Measurements from ENCODE around the gene EGLN3. TPM values are rescaled to one million over a fixed set of nuclear protein-coding genes. Genes with fewer than 3 reads are reported as not detected.

EGLN3 gene
- total RNA-seq, 1 donor from 2014 or later: 153 TPM

DNA sequence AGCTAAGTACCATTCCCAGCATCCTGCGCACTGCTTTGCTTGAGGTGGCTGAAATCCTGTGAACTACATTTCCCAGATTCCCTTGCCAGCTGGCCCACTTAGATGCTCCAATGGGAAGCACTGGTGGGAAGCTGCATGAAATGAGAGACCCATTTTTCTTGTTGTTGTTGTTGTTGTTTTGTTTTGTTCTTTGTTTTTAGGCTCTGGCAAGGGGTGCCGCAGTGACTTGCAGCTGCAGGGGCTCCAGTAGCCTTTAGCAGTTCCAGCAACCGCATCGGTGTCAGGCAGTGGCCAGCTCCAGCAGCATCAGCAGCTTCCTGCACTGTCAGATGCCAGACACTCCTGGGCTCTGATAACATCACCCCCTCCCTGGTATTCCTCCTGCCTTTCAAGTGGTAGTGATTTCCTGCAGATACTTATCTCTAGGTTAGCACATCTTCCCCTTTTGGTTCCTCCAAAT lies 8.8 kb upstream of the EGLN3 start:
- Histone ChIP-seq H3K4me1 (peaks cover 20% of the 10 kb centered on the region), H3K36me3 (no peaks in the 10 kb centered on the region), H3K9me3 (replicated peaks) (no peaks in the 10 kb centered on the region), H3K4me3 (no peak overlapping the region), H3K27me3 (ENCODE audit: low read depth) (no peaks in the 10 kb centered on the region), H3K27ac (replicated peaks) (no peak overlapping the region)
- intact Hi-C loops (cut with micrococcal nuclease): no loop called here
- TF ChIP-seq, protein P1, sequence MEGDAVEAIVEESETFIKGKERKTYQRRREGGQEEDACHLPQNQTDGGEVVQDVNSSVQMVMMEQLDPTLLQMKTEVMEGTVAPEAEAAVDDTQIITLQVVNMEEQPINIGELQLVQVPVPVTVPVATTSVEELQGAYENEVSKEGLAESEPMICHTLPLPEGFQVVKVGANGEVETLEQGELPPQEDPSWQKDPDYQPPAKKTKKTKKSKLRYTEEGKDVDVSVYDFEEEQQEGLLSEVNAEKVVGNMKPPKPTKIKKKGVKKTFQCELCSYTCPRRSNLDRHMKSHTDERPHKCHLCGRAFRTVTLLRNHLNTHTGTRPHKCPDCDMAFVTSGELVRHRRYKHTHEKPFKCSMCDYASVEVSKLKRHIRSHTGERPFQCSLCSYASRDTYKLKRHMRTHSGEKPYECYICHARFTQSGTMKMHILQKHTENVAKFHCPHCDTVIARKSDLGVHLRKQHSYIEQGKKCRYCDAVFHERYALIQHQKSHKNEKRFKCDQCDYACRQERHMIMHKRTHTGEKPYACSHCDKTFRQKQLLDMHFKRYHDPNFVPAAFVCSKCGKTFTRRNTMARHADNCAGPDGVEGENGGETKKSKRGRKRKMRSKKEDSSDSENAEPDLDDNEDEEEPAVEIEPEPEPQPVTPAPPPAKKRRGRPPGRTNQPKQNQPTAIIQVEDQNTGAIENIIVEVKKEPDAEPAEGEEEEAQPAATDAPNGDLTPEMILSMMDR (IDR thresholded peaks at IDR 0.05; ENCODE audit: borderline replicate concordance): no peak
- no peak for DNase-seq

DNA sequence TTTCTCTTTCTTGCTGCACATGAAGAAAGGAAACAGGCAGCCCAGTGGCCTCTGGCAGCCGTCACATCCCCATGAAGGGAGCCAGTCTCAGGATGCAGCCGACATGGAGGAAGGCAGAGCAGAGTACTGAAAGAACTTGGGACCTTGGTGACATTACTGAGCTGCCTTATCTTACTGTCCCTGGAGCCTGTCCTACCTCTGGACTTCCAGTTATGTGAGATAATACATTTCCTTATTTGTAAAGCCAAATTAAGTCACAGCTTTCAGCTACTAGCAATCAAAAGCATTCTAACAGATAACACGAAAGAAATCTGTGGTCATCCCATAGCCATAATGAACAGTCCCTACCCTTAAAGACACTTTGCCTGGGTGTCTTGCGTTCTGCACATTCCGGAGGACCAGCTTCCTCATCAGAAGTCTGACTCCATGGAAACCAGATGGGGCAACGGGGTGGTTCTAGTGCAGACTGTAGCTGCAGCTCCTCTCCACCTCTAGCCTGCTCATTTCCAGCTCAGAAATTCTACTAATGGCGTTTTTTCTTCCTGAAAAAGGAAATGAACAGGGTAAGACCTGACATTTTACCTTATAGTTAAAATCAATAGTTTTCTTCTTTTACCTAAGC lies 7.8 kb upstream of the EGLN3 start:
- DNase-seq: no peak
- intact Hi-C loops (cut with micrococcal nuclease): no loop called here
- Histone ChIP-seq H3K36me3 (no peaks in the 10 kb centered on the region), H3K4me1 (peaks cover 25% of the 10 kb centered on the region), H3K9me3 (replicated peaks) (no peaks in the 10 kb centered on the region), H3K27me3 (ENCODE audit: low read depth) (no peaks in the 10 kb centered on the region), H3K27ac (replicated peaks) (peak overlapping the region; percentile 37), H3K4me3 (peak overlapping the region; percentile 24)
- TF ChIP-seq, protein P1 (IDR thresholded peaks at IDR 0.05; ENCODE audit: borderline replicate concordance): no peak

DNA sequence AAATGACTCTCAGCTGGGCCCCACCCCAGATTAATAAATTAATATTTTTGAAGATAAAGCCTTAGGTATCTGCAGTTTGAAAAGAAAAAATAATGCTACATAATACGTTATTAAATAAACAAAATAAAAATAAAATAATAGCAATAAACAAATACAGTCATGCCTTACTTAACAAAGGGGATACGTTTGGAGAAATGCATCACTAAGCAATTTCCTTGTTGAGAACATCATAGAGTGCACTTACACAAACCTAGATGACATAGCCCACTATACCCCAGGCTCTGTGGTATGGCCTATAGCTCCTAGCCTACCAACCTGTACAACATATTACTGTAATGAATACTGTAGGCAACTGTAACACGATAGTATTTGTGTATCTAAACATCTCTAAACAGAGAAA lies 7.1 kb upstream of the EGLN3 start:
- TF ChIP-seq, protein P1 (IDR thresholded peaks at IDR 0.05; ENCODE audit: borderline replicate concordance): no peak
- peaks cover 28% of the 10 kb centered on the region for H3K4me1 ChIP-seq
- no peak for DNase-seq
- H3K27me3 ChIP-seq (ENCODE audit: low read depth): no peaks in the 10 kb centered on the region
- intact Hi-C loops (cut with micrococcal nuclease): no loop called here
- no peak overlapping the region for H3K4me3 ChIP-seq
- H3K36me3 ChIP-seq: no peaks in the 10 kb centered on the region
- H3K27ac ChIP-seq (replicated peaks): no peak overlapping the region
- no peaks in the 10 kb centered on the region for H3K9me3 ChIP-seq (replicated peaks)

DNA sequence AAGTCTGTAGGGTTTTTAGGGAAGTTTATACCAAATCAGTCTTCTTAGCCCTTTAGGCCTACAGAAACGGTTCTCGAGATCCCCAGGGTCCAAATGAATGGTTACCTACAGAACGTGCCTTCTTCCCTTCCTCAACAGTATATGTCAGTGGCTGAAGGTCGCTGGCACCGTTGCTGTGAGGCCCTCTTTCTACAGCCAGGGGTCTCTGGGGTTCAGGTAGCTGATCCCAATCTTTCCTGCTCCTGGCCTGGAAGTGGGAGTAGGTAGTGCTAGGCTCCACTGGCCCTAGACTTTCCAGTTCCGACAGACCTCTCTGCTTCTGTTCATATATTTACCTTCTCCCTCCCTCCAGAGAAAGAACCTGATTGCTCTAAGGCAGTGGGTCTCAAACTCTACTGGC lies 6.4 kb upstream of the EGLN3 start:
- Histone ChIP-seq H3K36me3 (no peaks in the 10 kb centered on the region), H3K4me3 (no peak overlapping the region), H3K4me1 (peaks cover 28% of the 10 kb centered on the region), H3K27me3 (ENCODE audit: low read depth) (no peaks in the 10 kb centered on the region), H3K27ac (replicated peaks) (no peak overlapping the region), H3K9me3 (replicated peaks) (no peaks in the 10 kb centered on the region)
- TF ChIP-seq, protein P1 (IDR thresholded peaks at IDR 0.05; ENCODE audit: borderline replicate concordance): no peak
- no peak for DNase-seq
- intact Hi-C loops (cut with micrococcal nuclease): no loop called here

DNA sequence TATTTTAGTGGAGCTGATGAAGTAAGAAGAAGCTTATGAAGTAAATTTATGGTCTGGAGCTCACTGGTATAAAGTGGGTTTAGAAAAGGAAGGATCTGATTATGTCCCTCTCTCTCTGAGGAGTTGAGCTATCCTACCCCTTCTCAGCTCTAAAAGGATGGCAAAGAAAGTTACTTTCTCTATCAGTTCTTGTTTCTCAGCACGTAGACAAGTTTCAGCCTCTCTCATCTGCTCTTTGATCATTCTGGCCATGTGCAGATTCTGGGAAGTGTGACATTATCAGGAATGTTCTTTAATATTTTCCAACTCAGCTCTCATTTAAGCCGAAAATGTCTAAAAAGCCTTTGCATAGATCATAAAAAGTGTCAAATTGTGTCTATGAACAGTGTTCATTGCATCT lies 5.8 kb upstream of the EGLN3 start:
- peaks cover 29% of the 10 kb centered on the region for H3K4me1 ChIP-seq
- intact Hi-C loops (cut with micrococcal nuclease): no loop called here
- no peaks in the 10 kb centered on the region for H3K9me3 ChIP-seq (replicated peaks)
- H3K27ac ChIP-seq (replicated peaks): no peak overlapping the region
- TF ChIP-seq, protein P1 (IDR thresholded peaks at IDR 0.05; ENCODE audit: borderline replicate concordance): no peak
- no peak overlapping the region for H3K4me3 ChIP-seq
- H3K36me3 ChIP-seq: no peaks in the 10 kb centered on the region
- H3K27me3 ChIP-seq (ENCODE audit: low read depth): no peaks in the 10 kb centered on the region
- no peak for DNase-seq

All from left ventricle myocardium inferior (tissue), 1 donor.